Measurements from ENCODE around the gene RPS6KA4. TPM values are rescaled to one million over a fixed set of nuclear protein-coding genes. Genes with fewer than 3 reads are reported as not detected.

RPS6KA4 gene
- polyA plus RNA-seq, 1 donor from 2014 or later = 24.6 TPM

GRCh38 chr11:64349025-64349387 is 10.0 kb upstream of the RPS6KA4 start:
- no peaks in the 10 kb centered on the region for H3F3A ChIP-seq (ENCODE audit: insufficient read depth, low read length, poor library complexity, severe bottlenecking)
- no peaks in the 10 kb centered on the region for H3K27me3 ChIP-seq (ENCODE audit: insufficient read depth, low read depth, low read length)
- no peaks in the 10 kb centered on the region for H3K36me3 ChIP-seq (ENCODE audit: insufficient read depth, low read length)
- H3K9ac ChIP-seq (ENCODE audit: low read length) = no peak overlapping the region
- no peak overlapping the region for H3K4me2 ChIP-seq (ENCODE audit: low read length)
- H3K9me2 ChIP-seq (ENCODE audit: insufficient read depth, low read length) = no peaks in the 10 kb centered on the region
- no peak overlapping the region for H3K4me3 ChIP-seq (ENCODE audit: low read length)
- no peak for TF ChIP-seq TAF1 (IDR thresholded peaks at IDR 0.05; ENCODE audit: low read depth)
- no peak for TF ChIP-seq CTCF (IDR thresholded peaks at IDR 0.05; ENCODE audit: poor library complexity, severe bottlenecking)
- no peak for TF ChIP-seq EP300 (conservative IDR thresholded peaks at IDR 0.05; ENCODE audit: poor library complexity, severe bottlenecking)
- TF ChIP-seq MXI1 (conservative IDR thresholded peaks at IDR 0.05; ENCODE audit: poor library complexity, severe bottlenecking) = no peak
- no peak for TF ChIP-seq POLR2AphosphoS5 (IDR thresholded peaks at IDR 0.05)
- no peak for TF ChIP-seq REST (IDR thresholded peaks at IDR 0.05; ENCODE audit: borderline replicate concordance)
- no peak for TF ChIP-seq SMC3 (conservative IDR thresholded peaks at IDR 0.05; ENCODE audit: poor library complexity)
- no peak for TF ChIP-seq EZH2 (IDR thresholded peaks at IDR 0.05; ENCODE audit: borderline replicate concordance, insufficient read depth, low read length, poor library complexity, severe bottlenecking)
- TF ChIP-seq RAD21 (conservative IDR thresholded peaks at IDR 0.05) = no peak
- no peaks in the 10 kb centered on the region for H3K9me3 ChIP-seq (ENCODE audit: low read length)
- H2AFZ ChIP-seq (ENCODE audit: low read depth, low read length) = no peak overlapping the region
- H4K20me1 ChIP-seq (ENCODE audit: insufficient read depth) = no peaks in the 10 kb centered on the region
- H3K79me2 ChIP-seq (replicated peaks; ENCODE audit: insufficient read depth, low read length) = no peaks in the 10 kb centered on the region
- no peak overlapping the region for H3K27ac ChIP-seq (ENCODE audit: low read length)

- Histone ChIP-seq H3K27me3 (ENCODE audit: insufficient read depth, low read depth, low read length) (no peaks in the 10 kb centered on the region), H3K9me3 (ENCODE audit: low read length) (no peaks in the 10 kb centered on the region), H3K9me2 (ENCODE audit: insufficient read depth, low read length) (no peaks in the 10 kb centered on the region), H3K4me2 (ENCODE audit: low read length) (no peak overlapping the region), H3F3A (ENCODE audit: insufficient read depth, low read length, poor library complexity, severe bottlenecking) (no peaks in the 10 kb centered on the region), H3K36me3 (ENCODE audit: insufficient read depth, low read length) (no peaks in the 10 kb centered on the region), H3K4me3 (ENCODE audit: low read length) (no peak overlapping the region), H2AFZ (ENCODE audit: low read depth, low read length) (no peak overlapping the region), H4K20me1 (ENCODE audit: insufficient read depth) (no peaks in the 10 kb centered on the region), H3K79me2 (replicated peaks; ENCODE audit: insufficient read depth, low read length) (no peaks in the 10 kb centered on the region), H3K9ac (ENCODE audit: low read length) (no peak overlapping the region), H3K27ac (ENCODE audit: low read length) (no peak overlapping the region)
- no peak for TF ChIP-seq EZH2 (IDR thresholded peaks at IDR 0.05; ENCODE audit: borderline replicate concordance, insufficient read depth, low read length, poor library complexity, severe bottlenecking)
- TF ChIP-seq POLR2AphosphoS5 (IDR thresholded peaks at IDR 0.05) = no peak
Measured at GRCh38 chr11:64349404-64349803, 9.6 kb upstream of the RPS6KA4 start.

GRCh38 chr11:64351136-64351631 is 7.8 kb upstream of the RPS6KA4 start:
- Histone ChIP-seq H3F3A (ENCODE audit: insufficient read depth, low read length, poor library complexity, severe bottlenecking) (no peaks in the 10 kb centered on the region), H2AFZ (ENCODE audit: low read depth, low read length) (no peak overlapping the region), H3K79me2 (replicated peaks; ENCODE audit: insufficient read depth, low read length) (no peaks in the 10 kb centered on the region), H3K9ac (ENCODE audit: low read length) (no peak overlapping the region), H3K9me2 (ENCODE audit: insufficient read depth, low read length) (no peaks in the 10 kb centered on the region), H3K27ac (ENCODE audit: low read length) (no peak overlapping the region), H3K36me3 (ENCODE audit: insufficient read depth, low read length) (no peaks in the 10 kb centered on the region), H3K27me3 (ENCODE audit: insufficient read depth, low read depth, low read length) (no peaks in the 10 kb centered on the region), H3K4me2 (ENCODE audit: low read length) (no peak overlapping the region), H4K20me1 (ENCODE audit: insufficient read depth) (no peaks in the 10 kb centered on the region), H3K4me3 (ENCODE audit: low read length) (no peak overlapping the region), H3K9me3 (ENCODE audit: low read length) (no peaks in the 10 kb centered on the region)
- no peak for TF ChIP-seq EP300 (conservative IDR thresholded peaks at IDR 0.05; ENCODE audit: poor library complexity, severe bottlenecking)
- TF ChIP-seq CTCF (IDR thresholded peaks at IDR 0.05; ENCODE audit: poor library complexity, severe bottlenecking) = no peak
- TF ChIP-seq MXI1 (conservative IDR thresholded peaks at IDR 0.05; ENCODE audit: poor library complexity, severe bottlenecking) = no peak
- no peak for TF ChIP-seq SMC3 (conservative IDR thresholded peaks at IDR 0.05; ENCODE audit: poor library complexity)
- no peak for TF ChIP-seq RAD21 (conservative IDR thresholded peaks at IDR 0.05)
- TF ChIP-seq REST (IDR thresholded peaks at IDR 0.05; ENCODE audit: borderline replicate concordance) = no peak
- no peak for TF ChIP-seq TAF1 (IDR thresholded peaks at IDR 0.05; ENCODE audit: low read depth)
- TF ChIP-seq EZH2 (IDR thresholded peaks at IDR 0.05; ENCODE audit: borderline replicate concordance, insufficient read depth, low read length, poor library complexity, severe bottlenecking) = no peak
